SK-N-SH (cell line): ENCODE measurements around the gene NTRK2. TPM values are rescaled to one million over a fixed set of nuclear protein-coding genes. Genes with fewer than 3 reads are reported as not detected.

Experiments used
- CTCF ChIA-PET: fragments of 300-600, 350-600 bp; formaldehyde crosslinking; extraction: SDS; loops from one replicate; lab custom pipeline; 2021; lab: Yijun Ruan, JAX
- POLR2A ChIA-PET: fragments of 350-600 bp; sonication (Branson Sonifier 250); formaldehyde crosslinking; extraction: SDS; loops from one replicate; lab custom pipeline; 2020; ENCODE audit warnings: antibody characterized with exemption, inconsistent platforms; lab: Yijun Ruan, JAX
- DNase-seq: peaks from one replicate; pipeline ENCODE4 v3.0.0; 2012
- H2AFZ ChIP-seq: fragments of 200-600 bp; sonication (generic); 2 replicates; pipeline ENCODE4 v1.8.1; 2016; ENCODE audit warnings: antibody characterized with exemption, mild to moderate bottlenecking, low read depth
- H3F3A ChIP-seq: fragments of 200-600 bp; sonication (generic); replicated peaks from 2 replicates; pipeline ENCODE3; 2016; ENCODE audit warnings: antibody characterized with exemption, mild to moderate bottlenecking; ENCODE audit not compliant: insufficient read depth
- H3K27ac ChIP-seq, 2 experiments: fragments of 200-500 bp in 1 of 2; fragments of 200-600 bp in 1 of 2; sonication (Bioruptor generic) in 1 of 2; sonication (generic), shearing (Covaris generic) in 1 of 2; 2 replicates each; pipeline versions ENCODE4 v1.5.1 to v1.6.1; 2014 to 2016; ENCODE audit warnings: low read depth in 2 of 2, inconsistent platforms in 1 of 2, low read length in 1 of 2, mild to moderate bottlenecking in 1 of 2, mixed read lengths in 1 of 2
- H3K27me3 ChIP-seq: fragments of 200-600 bp; sonication (generic), shearing (Covaris generic); 2 replicates; pipeline ENCODE4 v1.6.1; 2016; ENCODE audit warnings: mixed run types; ENCODE audit not compliant: insufficient read depth
- H3K36me3 ChIP-seq, 2 experiments: fragments of 200-500 bp in 1 of 2; fragments of 200-600 bp in 1 of 2; sonication (Bioruptor generic) in 1 of 2; sonication (generic) in 1 of 2; replicated peaks in 1 of 2; 2 replicates each; pipeline versions ENCODE3 to v1.5.1; 2014 to 2016; ENCODE audit warnings: low read length in 1 of 2, mild to moderate bottlenecking in 1 of 2; ENCODE audit not compliant: insufficient read depth in 2 of 2, control insufficient read depth in 1 of 2
- H3K4me1 ChIP-seq, 2 experiments: fragments of 200-500 bp in 1 of 2; fragments of 200-600 bp in 1 of 2; sonication (Bioruptor generic) in 1 of 2; sonication (generic), shearing (Covaris generic) in 1 of 2; 2 replicates each; pipeline versions ENCODE4 v1.5.1 to v1.6.1; 2014 to 2016; ENCODE audit warnings: low read depth in 1 of 2, low read length in 1 of 2, mixed run types in 1 of 2; ENCODE audit not compliant: insufficient read depth in 2 of 2, control insufficient read depth in 1 of 2
- H3K4me2 ChIP-seq: fragments of 200-600 bp; sonication (generic), shearing (Covaris generic); 2 replicates; pipeline ENCODE4 v1.6.1; 2017; ENCODE audit warnings: mixed run types
- H3K4me3 ChIP-seq, 2 experiments: fragments of 200-500 bp in 1 of 2; fragments of 200-600 bp in 1 of 2; sonication (Bioruptor generic) in 1 of 2; sonication (generic), shearing (Covaris generic) in 1 of 2; 2 replicates each; pipeline versions ENCODE4 v1.5.1 to v1.8.1; 2014 to 2016; ENCODE audit warnings: low read depth in 2 of 2, inconsistent platforms in 1 of 2, low read length in 1 of 2, mild to moderate bottlenecking in 1 of 2, mixed read lengths in 1 of 2, moderate library complexity in 1 of 2
- H3K79me2 ChIP-seq: fragments of 200-600 bp; sonication (generic); 2 replicates; pipeline ENCODE4 v1.8.1; 2017; ENCODE audit warnings: mild to moderate bottlenecking; ENCODE audit not compliant: insufficient read depth
- H3K9ac ChIP-seq: fragments of 200-600 bp; sonication (generic); 2 replicates; pipeline ENCODE4 v1.6.1; 2017; ENCODE audit warnings: mixed run types
- H3K9me2 ChIP-seq: fragments of 200-600 bp; sonication (generic); 2 replicates; pipeline ENCODE4 v1.6.1; 2017; ENCODE audit warnings: mixed run types
- H3K9me3 ChIP-seq: fragments of 200-600 bp; sonication (generic); 2 replicates; pipeline ENCODE4 v1.6.1; 2017; ENCODE audit warnings: mixed run types, mild to moderate bottlenecking, moderate library complexity
- H4K20me1 ChIP-seq: fragments of 200-600 bp; sonication (generic); 2 replicates; pipeline ENCODE4 v1.6.1; 2017; ENCODE audit warnings: mild to moderate bottlenecking, mixed run types; ENCODE audit not compliant: insufficient read depth
- CHD2 ChIP-seq: fragments of 150-350 bp; IDR thresholded peaks from 2 replicates; pipeline ENCODE4 v1.6.1; 2018; ENCODE audit warnings: low read length; ENCODE audit not compliant: partially characterized antibody
- ELF1 ChIP-seq: IDR thresholded peaks from 2 replicates; pipeline ENCODE4 v1.4.0; 2012
- EP300 ChIP-seq, 2 experiments: IDR thresholded peaks; 2 replicates each; pipeline versions ENCODE4 v1.4.0 to v1.6.1; 2012; ENCODE audit warnings: borderline replicate concordance in 1 of 2, low read depth in 1 of 2, low read length in 1 of 2
- FOXJ3 ChIP-seq: sonication (generic); formaldehyde crosslinking; IDR thresholded peaks from 2 replicates; pipeline ENCODE4 v1.5.1; 2020; ENCODE audit warnings: mild to moderate bottlenecking, missing genetic modification reagents
- FOXM1 ChIP-seq: IDR thresholded peaks from 2 replicates; pipeline ENCODE4 v1.4.0; 2012; ENCODE audit warnings: low read depth, mild to moderate bottlenecking
- MXI1 ChIP-seq: IDR thresholded peaks from 2 replicates; pipeline ENCODE4 v1.6.1; 2012; ENCODE audit warnings: mild to moderate bottlenecking, low read depth, low read length, improper control_type of control experiment
- RCOR1 ChIP-seq: fragments of 150-350 bp; IDR thresholded peaks from 2 replicates; pipeline ENCODE4 v1.6.1; 2017; ENCODE audit warnings: antibody characterized with exemption, low read length
- RFX5 ChIP-seq: IDR thresholded peaks from 2 replicates; pipeline ENCODE4 v1.6.1; 2012; ENCODE audit warnings: mild to moderate bottlenecking, improper control_type of control experiment, low read length
- SIN3A ChIP-seq: IDR thresholded peaks from 2 replicates; pipeline ENCODE4 v1.6.1; 2012; ENCODE audit warnings: low read depth, mild to moderate bottlenecking, low read length, moderate library complexity, borderline replicate concordance
- TCF12 ChIP-seq: IDR thresholded peaks from 2 replicates; pipeline ENCODE4 v1.4.0; 2012
- WGBS: methylation state at CpG from one replicate; pipeline ENCODE4 v1.1.6; 2017; ENCODE audit warnings: low lambda C conversion rate; 5-methylcytosine and 5-hydroxymethylcytosine counted together
- polyA plus RNA-seq, 3 experiments: library from polyadenylated mRNA; depleted of rRNA; stranded (reverse); fragments of >200 nt; gene quantifications; 2 replicates each; pipeline ENCODE4 v1.2.3, GENCODE V29; 2012
- TF ChIP-seq, protein P1 (sequence below): IDR thresholded peaks from 2 replicates; pipeline ENCODE4 v1.6.1; 2012; ENCODE audit warnings: mild to moderate bottlenecking, low read depth, low read length, moderate library complexity
- TF ChIP-seq, protein P2 (sequence below): fragments of 150-350 bp; IDR thresholded peaks from 2 replicates; pipeline ENCODE4 v1.6.1; 2016; ENCODE audit warnings: mild to moderate bottlenecking, low read depth, low read length
- TF ChIP-seq, protein P3 (sequence below): IDR thresholded peaks from 2 replicates; pipeline ENCODE4 v1.4.0; 2012; ENCODE audit warnings: low read depth
- TF ChIP-seq, protein P4 (sequence below): IDR thresholded peaks from 2 replicates; pipeline ENCODE4 v1.4.0; 2012; ENCODE audit warnings: low read depth, borderline replicate concordance
- TF ChIP-seq, protein P5 (sequence below): IDR thresholded peaks from 2 replicates; pipeline ENCODE4; 2012

The NTRK2 gene
- polyA plus RNA-seq, 1 of the 3 experiments (the other 2 are of a cell fraction), result 0.05 TPM

DNA sequence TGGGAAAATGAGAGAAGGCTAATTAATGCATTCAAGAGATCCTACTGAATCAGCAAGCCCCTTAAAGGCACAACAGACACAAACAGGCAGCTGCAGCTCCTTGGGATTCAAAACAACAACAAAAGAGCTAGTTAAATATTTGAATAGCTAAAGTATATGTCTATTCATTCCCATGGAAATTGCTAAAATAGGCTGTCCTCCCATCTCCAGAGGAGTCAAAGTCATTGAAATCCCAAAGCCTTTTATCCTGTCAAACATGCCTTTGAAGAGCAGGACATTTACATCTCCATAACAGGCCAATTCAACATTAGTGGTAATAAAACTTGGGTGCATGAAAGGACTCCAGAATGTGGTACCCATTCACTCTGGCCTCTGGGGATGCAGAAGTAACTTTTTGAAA, 177.4 kb downstream of the NTRK2 start:
- no peaks in the 10 kb centered on the region for H3K36me3 ChIP-seq
- no peaks in the 10 kb centered on the region for H3K9me2 ChIP-seq
- DNase-seq, result no peak
- 0 out of 2 replicates have a peak, but pooled peaks cover 7% of the 10 kb centered on the region for H3K27me3 ChIP-seq
- H3F3A ChIP-seq, result no peaks in the 10 kb centered on the region
- ChIA-PET POLR2A (interaction anchor here (0.6 kb wide), 1 partner anchor 12 kb away, joined by 3 read pairs; no protein-coding TSS in a partner anchor), CTCF (no interaction called here)
- no peaks in the 10 kb centered on the region for H3K4me1 ChIP-seq
- no peak overlapping the region for H3K27ac ChIP-seq
- no peak overlapping the region for H3K9ac ChIP-seq
- no peaks in the 10 kb centered on the region for H4K20me1 ChIP-seq
- H2AFZ ChIP-seq, result no peak overlapping the region
- no peak overlapping the region for H3K4me2 ChIP-seq
- H3K79me2 ChIP-seq, result no peaks in the 10 kb centered on the region
- TF ChIP-seq, protein P1, sequence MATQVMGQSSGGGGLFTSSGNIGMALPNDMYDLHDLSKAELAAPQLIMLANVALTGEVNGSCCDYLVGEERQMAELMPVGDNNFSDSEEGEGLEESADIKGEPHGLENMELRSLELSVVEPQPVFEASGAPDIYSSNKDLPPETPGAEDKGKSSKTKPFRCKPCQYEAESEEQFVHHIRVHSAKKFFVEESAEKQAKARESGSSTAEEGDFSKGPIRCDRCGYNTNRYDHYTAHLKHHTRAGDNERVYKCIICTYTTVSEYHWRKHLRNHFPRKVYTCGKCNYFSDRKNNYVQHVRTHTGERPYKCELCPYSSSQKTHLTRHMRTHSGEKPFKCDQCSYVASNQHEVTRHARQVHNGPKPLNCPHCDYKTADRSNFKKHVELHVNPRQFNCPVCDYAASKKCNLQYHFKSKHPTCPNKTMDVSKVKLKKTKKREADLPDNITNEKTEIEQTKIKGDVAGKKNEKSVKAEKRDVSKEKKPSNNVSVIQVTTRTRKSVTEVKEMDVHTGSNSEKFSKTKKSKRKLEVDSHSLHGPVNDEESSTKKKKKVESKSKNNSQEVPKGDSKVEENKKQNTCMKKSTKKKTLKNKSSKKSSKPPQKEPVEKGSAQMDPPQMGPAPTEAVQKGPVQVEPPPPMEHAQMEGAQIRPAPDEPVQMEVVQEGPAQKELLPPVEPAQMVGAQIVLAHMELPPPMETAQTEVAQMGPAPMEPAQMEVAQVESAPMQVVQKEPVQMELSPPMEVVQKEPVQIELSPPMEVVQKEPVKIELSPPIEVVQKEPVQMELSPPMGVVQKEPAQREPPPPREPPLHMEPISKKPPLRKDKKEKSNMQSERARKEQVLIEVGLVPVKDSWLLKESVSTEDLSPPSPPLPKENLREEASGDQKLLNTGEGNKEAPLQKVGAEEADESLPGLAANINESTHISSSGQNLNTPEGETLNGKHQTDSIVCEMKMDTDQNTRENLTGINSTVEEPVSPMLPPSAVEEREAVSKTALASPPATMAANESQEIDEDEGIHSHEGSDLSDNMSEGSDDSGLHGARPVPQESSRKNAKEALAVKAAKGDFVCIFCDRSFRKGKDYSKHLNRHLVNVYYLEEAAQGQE, result no peak
- TF ChIP-seq SIN3A (no peak), RCOR1 (no peak)
- TF ChIP-seq, protein P2, sequence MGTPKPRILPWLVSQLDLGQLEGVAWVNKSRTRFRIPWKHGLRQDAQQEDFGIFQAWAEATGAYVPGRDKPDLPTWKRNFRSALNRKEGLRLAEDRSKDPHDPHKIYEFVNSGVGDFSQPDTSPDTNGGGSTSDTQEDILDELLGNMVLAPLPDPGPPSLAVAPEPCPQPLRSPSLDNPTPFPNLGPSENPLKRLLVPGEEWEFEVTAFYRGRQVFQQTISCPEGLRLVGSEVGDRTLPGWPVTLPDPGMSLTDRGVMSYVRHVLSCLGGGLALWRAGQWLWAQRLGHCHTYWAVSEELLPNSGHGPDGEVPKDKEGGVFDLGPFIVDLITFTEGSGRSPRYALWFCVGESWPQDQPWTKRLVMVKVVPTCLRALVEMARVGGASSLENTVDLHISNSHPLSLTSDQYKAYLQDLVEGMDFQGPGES, result no peak
- no peaks in the 10 kb centered on the region for H3K9me3 ChIP-seq
- H3K4me3 ChIP-seq, result no peak overlapping the region

DNA sequence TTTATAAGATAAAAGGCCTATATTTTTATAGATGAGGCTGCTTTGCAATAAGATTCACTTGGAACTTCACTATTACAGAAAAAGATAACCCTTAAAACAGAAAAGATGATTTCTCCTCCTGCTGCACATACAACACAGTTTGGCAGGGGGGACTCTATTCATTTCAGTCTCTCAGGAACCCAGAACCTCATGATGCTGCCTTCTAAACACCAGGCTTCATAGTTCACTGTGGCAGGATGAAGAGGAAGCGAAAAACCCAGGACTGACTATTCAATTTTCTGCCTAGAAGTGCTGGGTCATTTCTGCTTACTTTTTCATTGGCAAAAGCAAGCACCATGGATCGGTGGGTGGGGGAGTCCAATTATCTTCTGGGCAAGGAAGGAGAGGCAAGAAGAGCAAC, 179.5 kb downstream of the NTRK2 start:
- H3K9ac ChIP-seq, result no peak overlapping the region
- no peak overlapping the region for H3K4me2 ChIP-seq
- no peaks in the 10 kb centered on the region for H3F3A ChIP-seq
- CTCF ChIA-PET, result no interaction called here
- H3K27me3 ChIP-seq, result no peaks in the 10 kb centered on the region
- no peaks in the 10 kb centered on the region for H4K20me1 ChIP-seq
- DNase-seq, result no peak
- POLR2A ChIA-PET, result no interaction called here
- no peaks in the 10 kb centered on the region for H3K79me2 ChIP-seq
- H3K27ac ChIP-seq, result no peak overlapping the region
- H2AFZ ChIP-seq, result no peak overlapping the region
- 0 out of 4 replicates have a peak, but pooled peaks cover 0 to 4% of the 10 kb centered on the region in 2 experiments for H3K4me1 ChIP-seq
- no peaks in the 10 kb centered on the region for H3K9me2 ChIP-seq
- no peak overlapping the region for H3K4me3 ChIP-seq
- WGBS, result 45% methylated on average over 2 of the region's 2 CpGs
- H3K9me3 ChIP-seq, result no peaks in the 10 kb centered on the region
- no peaks in the 10 kb centered on the region for H3K36me3 ChIP-seq
- TF ChIP-seq EP300 (IDR thresholded peaks at IDR 0.05; ENCODE audit: borderline replicate concordance in 1 of 2, low read depth in 1 of 2, low read length in 1 of 2) (no peak), SIN3A (no peak), TCF12 (no peak), CHD2 (no peak), MXI1 (no peak), FOXJ3 (CRISPR knock-in tag) (no peak), ELF1 (no peak), FOXM1 (no peak), RFX5 (no peak)
- TF ChIP-seq, protein P3, sequence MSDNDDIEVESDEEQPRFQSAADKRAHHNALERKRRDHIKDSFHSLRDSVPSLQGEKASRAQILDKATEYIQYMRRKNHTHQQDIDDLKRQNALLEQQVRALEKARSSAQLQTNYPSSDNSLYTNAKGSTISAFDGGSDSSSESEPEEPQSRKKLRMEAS, result no peak
- TF ChIP-seq, protein P4, sequence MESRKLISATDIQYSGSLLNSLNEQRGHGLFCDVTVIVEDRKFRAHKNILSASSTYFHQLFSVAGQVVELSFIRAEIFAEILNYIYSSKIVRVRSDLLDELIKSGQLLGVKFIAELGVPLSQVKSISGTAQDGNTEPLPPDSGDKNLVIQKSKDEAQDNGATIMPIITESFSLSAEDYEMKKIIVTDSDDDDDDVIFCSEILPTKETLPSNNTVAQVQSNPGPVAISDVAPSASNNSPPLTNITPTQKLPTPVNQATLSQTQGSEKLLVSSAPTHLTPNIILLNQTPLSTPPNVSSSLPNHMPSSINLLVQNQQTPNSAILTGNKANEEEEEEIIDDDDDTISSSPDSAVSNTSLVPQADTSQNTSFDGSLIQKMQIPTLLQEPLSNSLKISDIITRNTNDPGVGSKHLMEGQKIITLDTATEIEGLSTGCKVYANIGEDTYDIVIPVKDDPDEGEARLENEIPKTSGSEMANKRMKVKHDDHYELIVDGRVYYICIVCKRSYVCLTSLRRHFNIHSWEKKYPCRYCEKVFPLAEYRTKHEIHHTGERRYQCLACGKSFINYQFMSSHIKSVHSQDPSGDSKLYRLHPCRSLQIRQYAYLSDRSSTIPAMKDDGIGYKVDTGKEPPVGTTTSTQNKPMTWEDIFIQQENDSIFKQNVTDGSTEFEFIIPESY, result no peak
- TF ChIP-seq, protein P5, sequence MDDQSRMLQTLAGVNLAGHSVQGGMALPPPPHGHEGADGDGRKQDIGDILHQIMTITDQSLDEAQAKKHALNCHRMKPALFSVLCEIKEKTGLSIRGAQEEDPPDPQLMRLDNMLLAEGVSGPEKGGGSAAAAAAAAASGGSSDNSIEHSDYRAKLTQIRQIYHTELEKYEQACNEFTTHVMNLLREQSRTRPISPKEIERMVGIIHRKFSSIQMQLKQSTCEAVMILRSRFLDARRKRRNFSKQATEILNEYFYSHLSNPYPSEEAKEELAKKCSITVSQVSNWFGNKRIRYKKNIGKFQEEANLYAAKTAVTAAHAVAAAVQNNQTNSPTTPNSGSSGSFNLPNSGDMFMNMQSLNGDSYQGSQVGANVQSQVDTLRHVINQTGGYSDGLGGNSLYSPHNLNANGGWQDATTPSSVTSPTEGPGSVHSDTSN, result no peak
- TF ChIP-seq, protein P1, result no peak
